Hepatocyte (in vitro differentiated cells): ENCODE measurements around the gene EEF1A2.

Experiments
- EZH2 ChIP-seq: fragments of 200-600 bp; sonication (generic); IDR thresholded peaks from 2 replicates; pipeline ENCODE4 v1.6.1; 2016; ENCODE audit warnings: antibody characterized with exemption, mild to moderate bottlenecking, borderline replicate concordance
- EZH2phosphoT487 ChIP-seq: fragments of 200-600 bp; sonication (generic); IDR thresholded peaks from one replicate; pipeline ENCODE4 v1.6.1; 2018; ENCODE audit warnings: antibody characterized with exemption, mild to moderate bottlenecking, low read depth, moderate library complexity; ENCODE audit not compliant: unreplicated experiment, severe bottlenecking
- TF ChIP-seq, protein P1 (sequence below): fragments of 200-600 bp; sonication (generic); IDR thresholded peaks from 2 replicates; pipeline ENCODE4 v1.5.1; 2016; ENCODE audit warnings: antibody characterized with exemption, mild to moderate bottlenecking; ENCODE audit not compliant: poor library complexity

DNA sequence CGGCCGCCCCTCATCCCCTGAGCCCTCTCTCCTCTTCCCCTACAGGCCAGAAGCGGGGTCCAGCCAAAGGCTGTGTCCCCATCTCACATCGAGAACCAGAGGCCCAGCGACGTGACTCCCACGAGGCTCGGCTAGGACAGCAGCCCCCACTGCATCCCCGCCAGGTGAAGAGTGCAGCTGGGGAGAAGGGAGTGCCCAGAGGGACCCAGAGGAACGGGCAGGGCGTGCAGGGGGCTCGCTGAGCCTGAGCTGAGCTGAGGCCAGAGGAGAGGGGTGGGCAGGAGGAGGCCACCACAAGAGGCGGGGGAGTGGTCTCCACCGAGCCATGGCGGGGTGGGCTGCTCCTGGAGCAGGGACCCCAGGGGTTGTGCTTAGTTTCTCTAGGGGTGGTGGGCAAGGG lies 59.0 kb downstream of the EEF1A2 start:
- TF ChIP-seq EZH2 (no peak), EZH2phosphoT487 (no peak)
- TF ChIP-seq, protein P1, sequence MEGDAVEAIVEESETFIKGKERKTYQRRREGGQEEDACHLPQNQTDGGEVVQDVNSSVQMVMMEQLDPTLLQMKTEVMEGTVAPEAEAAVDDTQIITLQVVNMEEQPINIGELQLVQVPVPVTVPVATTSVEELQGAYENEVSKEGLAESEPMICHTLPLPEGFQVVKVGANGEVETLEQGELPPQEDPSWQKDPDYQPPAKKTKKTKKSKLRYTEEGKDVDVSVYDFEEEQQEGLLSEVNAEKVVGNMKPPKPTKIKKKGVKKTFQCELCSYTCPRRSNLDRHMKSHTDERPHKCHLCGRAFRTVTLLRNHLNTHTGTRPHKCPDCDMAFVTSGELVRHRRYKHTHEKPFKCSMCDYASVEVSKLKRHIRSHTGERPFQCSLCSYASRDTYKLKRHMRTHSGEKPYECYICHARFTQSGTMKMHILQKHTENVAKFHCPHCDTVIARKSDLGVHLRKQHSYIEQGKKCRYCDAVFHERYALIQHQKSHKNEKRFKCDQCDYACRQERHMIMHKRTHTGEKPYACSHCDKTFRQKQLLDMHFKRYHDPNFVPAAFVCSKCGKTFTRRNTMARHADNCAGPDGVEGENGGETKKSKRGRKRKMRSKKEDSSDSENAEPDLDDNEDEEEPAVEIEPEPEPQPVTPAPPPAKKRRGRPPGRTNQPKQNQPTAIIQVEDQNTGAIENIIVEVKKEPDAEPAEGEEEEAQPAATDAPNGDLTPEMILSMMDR: no peak
